HEK293T (cell line): ENCODE data around the gene CCDC195.

Experiments
- CTCF ChIA-PET: fragments of 350-600 bp; formaldehyde crosslinking; extraction: SDS; loops from one replicate; lab custom pipeline; 2021; ENCODE audit warnings: antibody characterized with exemption, inconsistent platforms; lab: Yijun Ruan, JAX
- POLR2A ChIA-PET: fragments of 350-600 bp; formaldehyde crosslinking; extraction: SDS; loops from one replicate; lab custom pipeline; 2020; ENCODE audit warnings: antibody characterized with exemption, inconsistent platforms; lab: Yijun Ruan, JAX
- DNase-seq: peaks from one replicate; pipeline ENCODE4 v3.0.0; 2012; ENCODE audit warnings: mixed read lengths; ENCODE audit errors: extremely low spot score
- ARNT ChIP-seq: fragments of 450-650 bp; IDR thresholded peaks from 2 replicates; pipeline ENCODE4 v1.6.1; 2017; ENCODE audit warnings: mild to moderate bottlenecking
- BHLHE40 ChIP-seq: fragments of 450-650 bp; IDR thresholded peaks from 2 replicates; pipeline ENCODE4 v1.6.1; 2016; ENCODE audit warnings: mild to moderate bottlenecking, moderate library complexity, borderline replicate concordance
- CTBP1 ChIP-seq: fragments of 450-650 bp; IDR thresholded peaks from 2 replicates; pipeline ENCODE4 v1.6.1; 2016; ENCODE audit warnings: borderline replicate concordance
- ELF4 ChIP-seq: fragments of 450-650 bp; IDR thresholded peaks from 2 replicates; pipeline ENCODE4 v1.6.1; 2017; ENCODE audit warnings: antibody characterized with exemption
- FOXA1 ChIP-seq: fragments of 450-650 bp; IDR thresholded peaks from 2 replicates; pipeline ENCODE4 v1.6.1; 2016; ENCODE audit warnings: mild to moderate bottlenecking
- FOXK2 ChIP-seq: fragments of 450-650 bp; IDR thresholded peaks from 2 replicates; pipeline ENCODE4 v1.6.1; 2016; ENCODE audit warnings: mild to moderate bottlenecking
- FOXM1 ChIP-seq: fragments of 450-650 bp; IDR thresholded peaks from 2 replicates; pipeline ENCODE4 v1.6.1; 2017; ENCODE audit warnings: mild to moderate bottlenecking, borderline replicate concordance
- HDGF ChIP-seq: fragments of 450-650 bp; IDR thresholded peaks from 2 replicates; pipeline ENCODE4 v1.6.1; 2017; ENCODE audit warnings: antibody characterized with exemption, borderline replicate concordance
- L3MBTL2 ChIP-seq: fragments of 450-650 bp; conservative IDR thresholded peaks from 2 replicates; pipeline ENCODE4 v1.6.1; 2016; ENCODE audit warnings: mild to moderate bottlenecking
- LEF1 ChIP-seq: fragments of 450-650 bp; IDR thresholded peaks from 2 replicates; pipeline ENCODE4 v1.6.1; 2017; ENCODE audit warnings: mild to moderate bottlenecking, borderline replicate concordance
- NFRKB ChIP-seq: fragments of 450-650 bp; IDR thresholded peaks from 2 replicates; pipeline ENCODE4 v1.6.1; 2016; ENCODE audit warnings: mild to moderate bottlenecking, moderate library complexity
- PKNOX1 ChIP-seq: fragments of 450-650 bp; IDR thresholded peaks from 2 replicates; pipeline ENCODE4 v1.6.1; 2016
- SP1 ChIP-seq: fragments of 450-650 bp; IDR thresholded peaks from 2 replicates; pipeline ENCODE4 v1.6.1; 2017
- SUZ12 ChIP-seq: fragments of 450-650 bp; IDR thresholded peaks from 2 replicates; pipeline ENCODE4 v1.6.1; 2016; ENCODE audit warnings: mild to moderate bottlenecking
- TARDBP ChIP-seq: fragments of 450-650 bp; IDR thresholded peaks from 2 replicates; pipeline ENCODE4 v1.6.1; 2016
- ZNF384 ChIP-seq: fragments of 450-650 bp; IDR thresholded peaks from 2 replicates; pipeline ENCODE4 v1.6.1; 2016

Gene CCDC195

GRCh38 chr2:224747765-224748164 is 31.6 kb upstream of the CCDC195 start:
- TF ChIP-seq SP1 = no peak
- no peak for TF ChIP-seq HDGF
- TF ChIP-seq CTBP1 = no peak
- TF ChIP-seq ZNF384 = no peak
- no peak for TF ChIP-seq ARNT
- CTCF ChIA-PET = no interaction called here

DNA sequence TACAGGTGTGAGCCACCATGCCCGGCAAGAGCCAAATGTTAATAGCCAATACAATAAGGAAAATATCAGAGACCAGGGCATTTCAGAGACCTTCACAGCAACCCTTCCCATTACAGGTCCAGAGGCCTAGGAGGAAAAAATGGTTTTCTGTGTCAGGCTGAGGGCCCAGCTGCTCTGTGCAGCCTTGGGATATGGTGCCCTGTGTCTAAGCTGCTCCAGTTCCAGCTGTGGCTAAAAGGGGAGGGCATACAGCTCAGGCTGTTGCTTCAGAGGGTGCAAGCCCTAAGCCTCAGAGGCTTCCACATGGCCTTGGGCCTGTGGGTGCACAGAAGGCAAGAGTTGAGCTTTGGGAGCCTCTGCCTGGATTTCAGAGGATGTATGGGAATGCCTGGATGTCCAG is 20.1 kb upstream of the CCDC195 start:
- no peak for TF ChIP-seq LEF1
- TF ChIP-seq FOXM1 = no peak
- no peak for TF ChIP-seq ARNT
- no peak for TF ChIP-seq CTBP1
- no peak for TF ChIP-seq SP1
- no peak for TF ChIP-seq FOXA1
- no peak for TF ChIP-seq ZNF384
- TF ChIP-seq ELF4 = no peak
- TF ChIP-seq L3MBTL2 = no peak
- TF ChIP-seq SUZ12 = no peak
- TF ChIP-seq TARDBP = no peak
- TF ChIP-seq HDGF = no peak
- no peak for TF ChIP-seq NFRKB
- ChIA-PET POLR2A (no interaction called here), CTCF (no interaction called here)
- DNase-seq = no peak

More at GRCh38 chr2:224747765-224748164, 31.6 kb upstream of the CCDC195 start:
- no peak for DNase-seq
- POLR2A ChIA-PET = no interaction called here

- DNase-seq = no peak
- TF ChIP-seq FOXA1 (no peak), ELF4 (no peak), SUZ12 (no peak), SP1 (no peak), CTBP1 (no peak), FOXK2 (no peak), LEF1 (no peak), TARDBP (no peak), ARNT (no peak), BHLHE40 (no peak), L3MBTL2 (no peak)
- POLR2A ChIA-PET = no interaction called here
- CTCF ChIA-PET = no interaction called here
These were observed 18.8 kb upstream of the CCDC195 start for GRCh38 chr2:224734949-224735348.

- TF ChIP-seq PKNOX1 (no peak), HDGF (no peak), SP1 (no peak), ELF4 (no peak), SUZ12 (no peak), FOXA1 (no peak), FOXK2 (no peak), TARDBP (no peak), BHLHE40 (no peak), FOXM1 (no peak), L3MBTL2 (no peak), ARNT (no peak), CTBP1 (no peak), LEF1 (no peak), ZNF384 (no peak), NFRKB (no peak)
- ChIA-PET CTCF (no interaction called here), POLR2A (no interaction called here)
- DNase-seq = no peak
These were observed 15.5 kb upstream of the CCDC195 start for GRCh38 chr2:224731665-224732064.

DNA sequence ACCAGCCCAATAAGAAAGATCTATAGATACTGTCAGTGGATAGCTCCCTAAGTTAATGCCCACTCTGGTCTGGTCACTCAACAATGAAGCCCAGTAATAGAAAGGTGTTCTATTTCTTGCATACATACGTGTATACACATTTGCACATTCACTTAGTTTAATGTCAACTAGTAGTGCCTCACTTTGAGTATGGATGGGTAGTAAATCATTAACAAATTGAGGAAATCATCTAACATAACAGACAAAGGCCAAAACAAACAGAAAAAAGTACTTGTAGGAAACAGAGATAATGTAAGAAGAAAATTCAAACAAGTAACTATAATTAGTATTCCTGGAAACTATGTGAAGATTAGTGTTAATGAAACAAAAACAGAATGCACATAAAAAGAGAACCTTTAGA is 13.3 kb upstream of the CCDC195 start:
- ChIA-PET CTCF (no interaction called here), POLR2A (no interaction called here)
- no peak for DNase-seq
- TF ChIP-seq CTBP1 = no peak
- no peak for TF ChIP-seq SUZ12

- CTCF ChIA-PET = no interaction called here
- TF ChIP-seq L3MBTL2 (no peak), SP1 (no peak)
- POLR2A ChIA-PET = no interaction called here
- DNase-seq = no peak
These were observed 8.2 kb upstream of the CCDC195 start for GRCh38 chr2:224724331-224724730.

DNA sequence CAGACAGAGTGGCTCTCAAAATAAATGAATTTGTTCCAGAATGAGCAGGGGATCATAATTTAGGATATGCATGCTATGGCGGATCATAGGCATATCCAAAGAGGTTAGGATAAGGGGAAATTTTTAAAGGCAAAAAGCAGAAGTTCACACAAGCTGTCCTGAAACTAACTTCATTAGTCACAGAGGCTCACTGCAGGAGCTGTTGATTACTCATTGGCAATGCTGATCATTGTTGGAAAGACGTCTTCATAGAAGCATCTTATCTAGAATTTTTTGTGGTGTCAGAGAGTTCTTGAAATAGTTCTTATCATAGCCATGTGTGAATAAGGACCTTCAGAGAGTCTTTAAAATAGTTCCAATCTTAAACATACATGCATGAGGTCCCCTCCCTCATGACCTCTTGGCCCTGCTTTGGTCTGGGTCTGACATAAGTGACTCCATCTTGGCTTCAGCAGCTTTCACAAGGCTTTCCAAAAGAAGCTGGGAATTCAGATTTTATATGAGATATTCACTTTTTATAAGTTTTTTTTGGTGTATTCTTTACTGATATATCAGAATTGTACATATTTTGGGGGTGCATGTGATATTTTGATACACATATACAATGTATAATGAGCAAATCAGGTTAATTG is 7.5 kb upstream of the CCDC195 start:
- POLR2A ChIA-PET = no interaction called here
- TF ChIP-seq PKNOX1 = no peak
- CTCF ChIA-PET = no interaction called here
- DNase-seq = no peak

DNA sequence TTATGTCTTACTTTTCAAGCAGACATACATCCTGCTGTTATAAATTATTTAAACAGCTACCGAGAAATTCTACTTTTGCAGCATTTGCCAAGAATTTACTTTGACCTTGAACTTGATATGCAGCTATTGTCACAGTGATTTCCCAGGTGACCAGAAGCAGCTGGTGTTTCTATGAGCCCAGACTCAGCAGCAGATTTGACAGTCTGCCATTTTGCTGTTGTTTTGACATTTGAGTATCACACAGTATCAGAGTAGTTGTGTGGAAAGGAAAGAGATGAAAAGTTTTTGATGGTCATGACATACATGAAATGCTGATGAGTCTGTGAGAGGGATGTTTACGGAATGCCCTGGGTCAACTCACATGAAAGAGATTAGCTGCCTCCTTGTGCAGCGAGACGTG is 6.6 kb upstream of the CCDC195 start:
- POLR2A ChIA-PET = no interaction called here

More for the DNA sequence above, 6.6 kb upstream of the CCDC195 start:
- CTCF ChIA-PET = no interaction called here
- DNase-seq = no peak
- TF ChIP-seq HDGF (no peak), L3MBTL2 (no peak), ARNT (no peak), BHLHE40 (no peak), NFRKB (no peak), PKNOX1 (no peak), CTBP1 (no peak), SUZ12 (no peak), FOXA1 (no peak), FOXK2 (no peak), ZNF384 (no peak), LEF1 (no peak), ELF4 (no peak), TARDBP (no peak), FOXM1 (no peak), SP1 (no peak)
